C4-2B (cell line): Measurements from ENCODE around the gene CLTC.

Experiments
- H3K27ac ChIP-seq: fragments of 450-650 bp; 2 replicates; pipeline ENCODE4 v1.5.1; 2017
- CTCF ChIP-seq: fragments of 450-650 bp; conservative IDR thresholded peaks from 2 replicates; pipeline ENCODE4 v1.5.1; 2017; ENCODE audit warnings: mild to moderate bottlenecking
- ZFX ChIP-seq: fragments of 450-650 bp; IDR thresholded peaks from 2 replicates; pipeline ENCODE4 v1.6.1; 2017

CLTC gene

DNA sequence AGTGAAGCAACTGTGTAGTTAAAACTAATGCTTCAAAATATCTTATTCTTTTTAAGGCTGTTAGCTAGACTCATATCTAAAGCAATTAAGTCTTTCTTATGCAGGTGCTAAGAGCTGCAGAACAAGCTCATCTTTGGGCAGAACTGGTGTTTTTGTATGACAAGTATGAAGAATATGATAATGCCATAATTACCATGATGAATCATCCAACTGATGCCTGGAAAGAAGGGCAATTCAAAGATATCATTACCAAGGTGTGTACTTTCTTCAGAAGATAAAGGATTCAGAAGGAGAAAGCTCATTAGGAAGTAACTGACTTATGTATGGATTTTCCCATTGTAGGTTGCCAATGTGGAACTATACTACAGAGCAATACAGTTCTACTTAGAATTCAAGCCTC is 63.6 kb downstream of the CLTC start:
- TF ChIP-seq ZFX, result no peak
- no peak for TF ChIP-seq CTCF
- no peak overlapping the region for H3K27ac ChIP-seq

- no peak overlapping the region for H3K27ac ChIP-seq
- no peak for TF ChIP-seq CTCF
These were observed 65.3 kb downstream of the CLTC start for GRCh38 chr17:59684967-59685366.

GRCh38 chr17:59688008-59688407 is 68.3 kb downstream of the CLTC start:
- TF ChIP-seq CTCF, result no peak
- TF ChIP-seq ZFX, result no peak
- no peak overlapping the region for H3K27ac ChIP-seq

GRCh38 chr17:59688496-59688895 is 68.8 kb downstream of the CLTC start:
- H3K27ac ChIP-seq, result no peak overlapping the region
- TF ChIP-seq CTCF (no peak), ZFX (no peak)

GRCh38 chr17:59693582-59693981 is 73.9 kb downstream of the CLTC start:
- H3K27ac ChIP-seq, result no peak overlapping the region
- TF ChIP-seq ZFX (no peak), CTCF (no peak)

GRCh38 chr17:59694344-59694743 is 74.6 kb downstream of the CLTC start:
- no peak for TF ChIP-seq ZFX
- no peak for TF ChIP-seq CTCF
- no peak overlapping the region for H3K27ac ChIP-seq

DNA sequence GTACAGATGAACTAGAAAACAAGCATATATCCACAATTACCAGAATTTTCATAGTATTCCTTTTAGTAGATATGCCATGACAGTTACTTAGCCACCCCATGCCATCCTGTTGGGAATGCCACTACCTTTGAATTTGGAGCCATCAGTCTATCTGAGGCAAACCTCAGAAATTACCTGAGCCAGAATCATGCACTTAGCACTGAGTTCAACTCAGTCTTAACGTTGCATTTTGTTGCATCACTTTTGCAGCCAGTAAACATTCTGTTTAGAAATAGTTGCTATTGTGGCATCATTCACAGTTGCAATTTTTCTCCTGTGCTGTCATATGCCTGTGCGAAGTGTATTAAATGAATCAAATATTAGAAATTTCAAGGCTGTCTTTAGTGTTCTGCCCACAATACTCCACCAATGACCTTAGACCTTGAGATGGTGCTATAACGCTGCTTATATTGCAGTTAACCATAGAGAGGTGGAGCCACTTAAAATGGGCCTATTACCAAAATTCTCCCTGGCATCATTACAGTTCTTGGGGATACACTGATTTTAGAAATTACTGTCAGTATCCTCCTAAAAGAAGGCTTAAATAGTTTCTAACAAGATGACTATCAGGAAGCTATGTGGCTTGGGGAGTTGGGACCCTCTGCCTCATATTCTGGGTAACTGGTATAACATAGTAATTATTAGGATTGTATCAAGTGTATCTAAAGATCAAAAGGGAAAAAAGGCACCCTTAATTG is 76.4 kb downstream of the CLTC start:
- TF ChIP-seq CTCF (no peak), ZFX (no peak)

More for the DNA sequence above, 76.4 kb downstream of the CLTC start:
- H3K27ac ChIP-seq, result no peak overlapping the region
